B cell (primary cell): Measurements from ENCODE around the gene TRIOBP. TPM values are rescaled to one million over a fixed set of nuclear protein-coding genes. Genes with fewer than 3 reads are reported as not detected.

Experiments used
- ATAC-seq: fragments of 200-7000 bp; cut with Tn5 transposase; one replicate; pipeline ENCODE4 v1.10.0; 2021; ENCODE audit warnings: low read depth, mild to moderate bottlenecking, moderate number of reproducible peaks, moderate library complexity
- CTCF ChIA-PET: fragments of 350-600 bp; sonication (Branson Sonifier 250); formaldehyde crosslinking; loops from one replicate; lab custom pipeline; 2021; ENCODE audit warnings: antibody characterized with exemption, inconsistent platforms; lab: Charles Lee
- POLR2A ChIA-PET: fragments of 350-600 bp; sonication (Branson Sonifier 250); formaldehyde crosslinking; loops from one replicate; lab custom pipeline; 2021; ENCODE audit warnings: antibody characterized with exemption; lab: Charles Lee
- DNase-seq: peaks from one replicate; pipeline ENCODE4 v3.0.0; 2013
- H2AFZ ChIP-seq: 2 replicates; pipeline ENCODE4 v1.6.1; 2012; ENCODE audit warnings: mild to moderate bottlenecking, low read depth, low read length; ENCODE audit not compliant: insufficient read depth, poor library complexity, severe bottlenecking
- H3K27ac ChIP-seq, 2 donors: 1 replicate in 1 of 2; 2 replicates in 1 of 2; pipeline ENCODE4 v1.5.1; 2012 to 2013; ENCODE audit warnings: low read length in 2 of 2, mild to moderate bottlenecking in 2 of 2, moderate library complexity in 1 of 2
- H3K27me3 ChIP-seq, 4 experiments: fragments of 200-600 bp in 1 of 4; sonication (generic) in 1 of 4; replicated peaks in 1 of 4; 1 replicate in 2 of 4; 2 replicates in 2 of 4; pipeline versions ENCODE4 v1.6.1 to v1.7.0; 2013 to 2016; ENCODE audit warnings: low read length in 3 of 4, mild to moderate bottlenecking in 2 of 4, mixed read lengths in 1 of 4, moderate library complexity in 1 of 4; ENCODE audit not compliant: insufficient read depth in 4 of 4, control insufficient read depth in 3 of 4; ENCODE audit errors: control extremely low read depth in 1 of 4
- H3K36me3 ChIP-seq, 2 experiments: replicated peaks in 1 of 2; 1 replicate in 1 of 2; 2 replicates in 1 of 2; pipeline versions ENCODE4 v1.6.1 to v1.7.1; 2013; ENCODE audit warnings: low read length in 1 of 2; ENCODE audit not compliant: insufficient read depth in 2 of 2, control insufficient read depth in 1 of 2; ENCODE audit errors: control extremely low read depth in 1 of 2, extremely low read depth in 1 of 2
- H3K4me1 ChIP-seq, 2 donors: fragments of 200-600 bp in 1 of 2; sonication (generic) in 1 of 2; 1 replicate in 1 of 2; 2 replicates in 1 of 2; pipeline versions ENCODE4 v1.5.1 to v1.6.1; 2013 to 2017; ENCODE audit warnings: low read length in 2 of 2; ENCODE audit not compliant: control insufficient read depth in 2 of 2, insufficient read depth in 2 of 2
- H3K4me2 ChIP-seq: replicated peaks from 2 replicates; pipeline ENCODE3; 2012; ENCODE audit warnings: mild to moderate bottlenecking, low read depth, low read length; ENCODE audit not compliant: poor library complexity, severe bottlenecking
- H3K4me3 ChIP-seq, 5 experiments: fragments of 200-600 bp in 1 of 5; sonication (generic) in 1 of 5; 1 replicate in 3 of 5; 2 replicates in 2 of 5; pipeline versions ENCODE4 v1.5.1 to v1.7.0; 2011 to 2016; ENCODE audit warnings: low read length in 4 of 5, mild to moderate bottlenecking in 4 of 5, low read depth in 2 of 5, control low read depth in 1 of 5, moderate library complexity in 1 of 5; ENCODE audit not compliant: insufficient read depth in 1 of 5; ENCODE audit errors: control extremely low read depth in 1 of 5, extremely low read depth in 1 of 5
- H3K79me2 ChIP-seq: fragments of 200-600 bp; sonication (generic); one replicate; pipeline ENCODE4 v1.6.0; 2016; ENCODE audit warnings: low read length; ENCODE audit not compliant: control insufficient read depth, insufficient read depth
- H3K9ac ChIP-seq: fragments of 200-600 bp; sonication (generic); 2 replicates; pipeline ENCODE4 v1.6.1; 2017; ENCODE audit warnings: mild to moderate bottlenecking, low read length, moderate library complexity
- H3K9me3 ChIP-seq, 3 donors: one replicate each; pipeline versions ENCODE4 v1.6.1 to v1.7.1; 2013; ENCODE audit warnings: low read length in 2 of 3; ENCODE audit not compliant: control insufficient read depth in 2 of 3, insufficient read depth in 1 of 3; ENCODE audit errors: control extremely low read depth in 1 of 3
- H4K20me1 ChIP-seq: 2 replicates; pipeline ENCODE4 v1.6.0; 2012; ENCODE audit warnings: mild to moderate bottlenecking, low read length; ENCODE audit not compliant: insufficient read depth, control insufficient read depth, poor library complexity, severe bottlenecking
- H3K27ac Mint-ChIP-seq: one replicate; pipeline ENCODE4 v1.8.0; 2021; ENCODE audit warnings: mixed read lengths
- H3K27me3 Mint-ChIP-seq: one replicate; pipeline ENCODE4 v1.8.0; 2021; ENCODE audit warnings: mixed read lengths
- H3K4me1 Mint-ChIP-seq: one replicate; pipeline ENCODE4 v1.8.0; 2021; ENCODE audit warnings: mixed read lengths
- H3K4me3 Mint-ChIP-seq: one replicate; pipeline ENCODE4 v1.8.0; 2021; ENCODE audit warnings: mixed read lengths
- H3K9me3 Mint-ChIP-seq: one replicate; pipeline ENCODE4 v1.8.0; 2022; ENCODE audit warnings: mixed read lengths; ENCODE audit not compliant: insufficient read depth
- EZH2 ChIP-seq: IDR thresholded peaks from 2 replicates; pipeline ENCODE4 v1.6.1; 2012; ENCODE audit warnings: borderline replicate concordance, low read depth, mild to moderate bottlenecking, moderate library complexity, low read length; ENCODE audit not compliant: insufficient read depth, poor library complexity, severe bottlenecking
- WGBS: methylation state at CpG from one replicate; pipeline ENCODE4 v1.1.5; 2013; ENCODE audit warnings: missing lambda C conversion rate; ENCODE audit not compliant: insufficient coverage; 5-methylcytosine and 5-hydroxymethylcytosine counted together
- intact Hi-C: fragments of 100-400 bp; cut with micrococcal nuclease; formaldehyde crosslinking; loops from one replicate; pipeline ENCODE4 v1.10.0; 2022
- polyA plus RNA-seq: library from polyadenylated mRNA; depleted of rRNA; stranded (reverse); fragments of >200 nt; gene quantifications from 2 replicates; pipeline ENCODE4 v1.2.3, GENCODE V29; 2012
- total RNA-seq, 2 donors: library from RNA; stranded (reverse); fragments of 120-200 nt in 1 of 2; gene quantifications; 1 replicate in 1 of 2; 2 replicates in 1 of 2; pipeline versions ENCODE4 v1.2.3 to v1.2.4, GENCODE V29; 2013 to 2022
- TF ChIP-seq, protein P1 (sequence below): fragments of 200-600 bp; IDR thresholded peaks from one replicate; pipeline ENCODE4 v1.8.0; 2022; ENCODE audit warnings: antibody characterized with exemption, mild to moderate bottlenecking

The TRIOBP gene
- total and polyA plus RNA-seq, 2 donors (not counting 1 experiment from before 2014, with no cell fraction given) = 26.8 to 47.5 TPM

GRCh38 chr22:37811867-37812266 is 115.0 kb downstream of the TRIOBP start:
- Histone ChIP-seq H4K20me1 (no peaks in the 10 kb centered on the region), H3K9me3 (peaks cover 0 to 12% (median 0%) of the 10 kb centered on the region in 3 donors), H3K4me2 (no peak overlapping the region), H3K36me3 (no peaks in the 10 kb centered on the region), H3K4me3 (no peak overlapping the region), H3K27ac (no peak overlapping the region), H3K27me3 (peaks cover 0 to 58% (median 21%) of the 10 kb centered on the region in 4 experiments), H3K9ac (no peak overlapping the region), H3K79me2 (no peaks in the 10 kb centered on the region), H3K4me1 (peaks cover 19 to 21% of the 10 kb centered on the region in 2 donors), H2AFZ (no peak overlapping the region)
- WGBS = no CpG with 5 or more reads among the region's 2 CpGs
- intact Hi-C loops = no loop called here
- no peak overlapping the region for H3K4me3 Mint-ChIP-seq
- no peak for ATAC-seq
- H3K9me3 Mint-ChIP-seq = no peaks in the 10 kb centered on the region
- H3K4me1 Mint-ChIP-seq = peaks cover 9% of the 10 kb centered on the region
- no peak for DNase-seq
- TF ChIP-seq, protein P1, sequence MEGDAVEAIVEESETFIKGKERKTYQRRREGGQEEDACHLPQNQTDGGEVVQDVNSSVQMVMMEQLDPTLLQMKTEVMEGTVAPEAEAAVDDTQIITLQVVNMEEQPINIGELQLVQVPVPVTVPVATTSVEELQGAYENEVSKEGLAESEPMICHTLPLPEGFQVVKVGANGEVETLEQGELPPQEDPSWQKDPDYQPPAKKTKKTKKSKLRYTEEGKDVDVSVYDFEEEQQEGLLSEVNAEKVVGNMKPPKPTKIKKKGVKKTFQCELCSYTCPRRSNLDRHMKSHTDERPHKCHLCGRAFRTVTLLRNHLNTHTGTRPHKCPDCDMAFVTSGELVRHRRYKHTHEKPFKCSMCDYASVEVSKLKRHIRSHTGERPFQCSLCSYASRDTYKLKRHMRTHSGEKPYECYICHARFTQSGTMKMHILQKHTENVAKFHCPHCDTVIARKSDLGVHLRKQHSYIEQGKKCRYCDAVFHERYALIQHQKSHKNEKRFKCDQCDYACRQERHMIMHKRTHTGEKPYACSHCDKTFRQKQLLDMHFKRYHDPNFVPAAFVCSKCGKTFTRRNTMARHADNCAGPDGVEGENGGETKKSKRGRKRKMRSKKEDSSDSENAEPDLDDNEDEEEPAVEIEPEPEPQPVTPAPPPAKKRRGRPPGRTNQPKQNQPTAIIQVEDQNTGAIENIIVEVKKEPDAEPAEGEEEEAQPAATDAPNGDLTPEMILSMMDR = no peak
- TF ChIP-seq EZH2 = no peak
- CTCF ChIA-PET = no interaction called here
- peaks cover 27% of the 10 kb centered on the region for H3K27me3 Mint-ChIP-seq
- POLR2A ChIA-PET = interaction anchor here (0.6 kb wide), 1 partner anchor 143 kb away, joined by 5 read pairs; no protein-coding TSS in a partner anchor
- no peak overlapping the region for H3K27ac Mint-ChIP-seq

DNA sequence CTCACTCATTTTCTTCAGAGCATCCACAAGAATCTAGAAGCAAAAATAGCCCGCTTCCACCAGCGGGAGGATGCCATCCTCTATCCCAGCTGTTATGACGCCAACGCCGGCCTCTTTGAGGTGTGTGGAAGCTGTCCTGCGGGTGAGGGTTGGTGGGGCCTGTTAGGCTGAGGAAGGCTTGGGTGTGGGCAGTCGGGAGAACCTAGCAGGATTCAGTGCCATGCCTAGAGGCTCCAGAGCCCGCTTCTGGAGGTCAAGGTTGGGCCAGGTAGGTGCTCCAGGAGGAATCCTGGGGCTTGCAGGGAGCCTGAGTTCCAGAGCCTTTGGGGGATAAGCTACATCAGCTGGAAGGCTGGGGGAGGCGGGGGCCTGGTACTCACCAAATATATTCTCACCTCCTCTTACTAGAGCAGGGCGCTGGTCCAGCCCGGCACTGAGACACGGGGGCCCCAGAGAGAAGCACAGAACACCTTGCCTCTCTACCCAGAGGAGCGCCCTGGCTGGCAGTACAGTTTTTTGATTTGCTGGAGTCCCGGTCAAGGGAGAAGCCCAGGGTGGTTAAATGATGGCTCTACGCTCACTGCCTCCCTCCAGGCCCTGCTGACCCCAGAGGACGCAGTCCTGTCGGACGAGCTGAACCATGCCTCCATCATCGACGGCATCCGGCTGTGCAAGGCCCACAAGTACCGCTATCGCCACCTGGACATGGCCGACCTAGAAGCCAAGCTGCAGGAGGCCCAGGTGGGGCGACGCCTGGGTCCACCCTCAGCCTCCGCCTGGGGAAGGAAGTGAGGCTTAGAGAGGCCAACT is 116.2 kb downstream of the TRIOBP start:
- no peak overlapping the region for H3K27ac Mint-ChIP-seq
- no peak for DNase-seq
- ChIA-PET POLR2A (no interaction called here), CTCF (interaction anchor here (0.6 to 1.7 kb wide), 2 partner anchors 50 to 117 kb away, joined by 3 to 7 read pairs; no protein-coding TSS in a partner anchor)
- Histone ChIP-seq H3K4me2 (no peak overlapping the region), H3K4me3 (no peak overlapping the region), H3K79me2 (no peaks in the 10 kb centered on the region), H3K27ac (no peak overlapping the region), H3K9me3 (peaks cover 0 to 6% (median 0%) of the 10 kb centered on the region in 3 donors), H3K36me3 (no peaks in the 10 kb centered on the region), H4K20me1 (no peaks in the 10 kb centered on the region), H2AFZ (no peak overlapping the region), H3K27me3 (peaks cover 0 to 55% (median 17%) of the 10 kb centered on the region in 4 experiments), H3K9ac (no peak overlapping the region), H3K4me1 (peaks cover 18 to 19% of the 10 kb centered on the region in 2 donors)
- H3K27me3 Mint-ChIP-seq = peaks cover 23% of the 10 kb centered on the region
- no peak for ATAC-seq
- H3K4me3 Mint-ChIP-seq = no peak overlapping the region
- 94% methylated on average over 20 of the region's 27 CpGs for WGBS
- intact Hi-C loops = no loop called here
- H3K9me3 Mint-ChIP-seq = no peaks in the 10 kb centered on the region
- peaks cover 8% of the 10 kb centered on the region for H3K4me1 Mint-ChIP-seq
- TF ChIP-seq, protein P1 = no peak
- no peak for TF ChIP-seq EZH2
